ENCODE measurements around the gene RPL13A. TPM values are rescaled to one million over a fixed set of nuclear protein-coding genes. Genes with fewer than 3 reads are reported as not detected.

RPL13A gene
- total and polyA plus RNA-seq, 2 of the 13 experiments (the other 11 are each of a cell fraction or from before 2014, with no cell fraction given): 2,601 to 3,407 TPM

DNA sequence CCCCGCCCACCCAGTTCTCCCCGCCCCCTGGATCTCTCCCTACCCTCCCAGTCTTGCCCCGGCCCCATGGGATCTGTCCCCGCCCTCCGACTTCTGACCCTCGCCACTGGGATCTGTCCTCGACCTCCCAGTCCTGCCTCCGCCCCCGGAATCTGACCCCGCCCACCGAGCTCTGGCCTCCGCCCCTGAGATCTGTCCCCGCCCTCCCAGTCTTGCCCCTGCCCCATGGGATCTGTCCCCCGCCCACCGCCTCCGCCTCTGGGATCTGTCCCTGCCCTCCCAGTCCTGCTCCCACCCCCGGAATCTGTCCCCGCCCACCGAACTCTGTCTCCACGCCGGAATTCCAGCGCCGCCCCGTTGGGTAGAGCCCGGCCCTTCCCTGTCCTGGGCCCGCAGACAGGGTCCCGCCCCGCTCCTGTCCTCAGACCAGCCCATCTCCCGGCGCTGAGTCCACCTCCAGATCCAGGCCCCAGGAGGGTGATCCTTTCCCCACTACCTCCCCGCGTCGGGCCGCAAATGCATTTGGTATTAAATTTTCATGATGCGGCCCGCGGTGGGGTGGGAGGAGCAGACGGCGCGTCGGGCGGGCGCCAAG, 44.5 kb upstream of the RPL13A start (continued):
- TF ChIP-seq ZNF337 (CRISPR knock-in tag; IDR thresholded peaks at IDR 0.05; ENCODE audit: borderline replicate concordance, low read depth) (no peak), SPEN (CRISPR knock-in tag; IDR thresholded peaks at IDR 0.05; ENCODE audit: low read depth) (peak; percentile 21; the same call in 1 of the 2 replicates), ZNF572 (CRISPR knock-in tag; IDR thresholded peaks at IDR 0.05) (no peak), ZNF816 (CRISPR knock-in tag; IDR thresholded peaks at IDR 0.05; ENCODE audit: borderline replicate concordance) (no peak), ZNF446 (CRISPR knock-in tag; IDR thresholded peaks at IDR 0.05) (peak; percentile 96), ZSCAN29 (CRISPR knock-in tag; conservative IDR thresholded peaks at IDR 0.05) (no peak), CEBPZ (IDR thresholded peaks at IDR 0.05; ENCODE audit: low read length) (no peak), ZNF20 (CRISPR knock-in tag; IDR thresholded peaks at IDR 0.05) (no peak), CCDC6 (CRISPR knock-in tag; IDR thresholded peaks at IDR 0.05) (no peak), POLR2AphosphoS5 (IDR thresholded peaks at IDR 0.05; ENCODE audit: low read depth, low read length) (peak; percentile 52; the same call in 1 of the 2 replicates), ZSCAN20 (CRISPR knock-in tag; IDR thresholded peaks at IDR 0.05; ENCODE audit: borderline replicate concordance) (no peak), ZFP37 (CRISPR knock-in tag; IDR thresholded peaks at IDR 0.05; ENCODE audit: borderline replicate concordance) (no peak), CHD2 (IDR thresholded peaks at IDR 0.05; ENCODE audit: low read depth, low read length) (no peak), ZFP62 (CRISPR knock-in tag; IDR thresholded peaks at IDR 0.05) (no peak), ZNF773 (CRISPR knock-in tag; IDR thresholded peaks at IDR 0.05; ENCODE audit: borderline replicate concordance) (no peak), NR2F6 (IDR thresholded peaks at IDR 0.05) (no peak), NR2F6 (CRISPR knock-in tag; IDR thresholded peaks at IDR 0.05) (no peak), TBX2 (CRISPR knock-in tag; IDR thresholded peaks at IDR 0.05; ENCODE audit: borderline replicate concordance) (no peak), MXI1 (IDR thresholded peaks at IDR 0.05; ENCODE audit: borderline replicate concordance, low read depth, low read length) (no peak), NCOA1 (CRISPR knock-in tag; IDR thresholded peaks at IDR 0.05) (no peak), ZNF598 (CRISPR knock-in tag; IDR thresholded peaks at IDR 0.05; ENCODE audit: borderline replicate concordance) (no peak), ZNF703 (CRISPR knock-in tag; IDR thresholded peaks at IDR 0.05; ENCODE audit: borderline replicate concordance) (no peak), MAFK (conservative IDR thresholded peaks at IDR 0.05 in 1 of 2, IDR thresholded peaks at IDR 0.05 in 1 of 2; ENCODE audit: low read length in 2 of 2) (no peak), ERF (CRISPR knock-in tag; IDR thresholded peaks at IDR 0.05) (no peak), ZNF776 (CRISPR knock-in tag; IDR thresholded peaks at IDR 0.05) (no peak)
- TF ChIP-seq, protein P1, sequence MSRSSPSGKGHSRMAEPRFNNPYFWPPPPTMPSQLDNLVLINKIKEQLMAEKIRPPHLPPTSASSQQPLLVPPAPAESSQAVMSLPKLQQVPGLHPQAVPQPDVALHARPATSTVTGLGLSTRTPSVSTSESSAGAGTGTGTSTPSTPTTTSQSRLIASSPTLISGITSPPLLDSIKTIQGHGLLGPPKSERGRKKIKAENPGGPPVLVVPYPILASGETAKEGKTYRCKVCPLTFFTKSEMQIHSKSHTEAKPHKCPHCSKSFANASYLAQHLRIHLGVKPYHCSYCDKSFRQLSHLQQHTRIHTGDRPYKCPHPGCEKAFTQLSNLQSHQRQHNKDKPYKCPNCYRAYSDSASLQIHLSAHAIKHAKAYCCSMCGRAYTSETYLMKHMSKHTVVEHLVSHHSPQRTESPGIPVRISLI (CRISPR knock-in tag; IDR thresholded peaks at IDR 0.05; ENCODE audit: borderline replicate concordance): no peak
- TF ChIP-seq, protein P2, sequence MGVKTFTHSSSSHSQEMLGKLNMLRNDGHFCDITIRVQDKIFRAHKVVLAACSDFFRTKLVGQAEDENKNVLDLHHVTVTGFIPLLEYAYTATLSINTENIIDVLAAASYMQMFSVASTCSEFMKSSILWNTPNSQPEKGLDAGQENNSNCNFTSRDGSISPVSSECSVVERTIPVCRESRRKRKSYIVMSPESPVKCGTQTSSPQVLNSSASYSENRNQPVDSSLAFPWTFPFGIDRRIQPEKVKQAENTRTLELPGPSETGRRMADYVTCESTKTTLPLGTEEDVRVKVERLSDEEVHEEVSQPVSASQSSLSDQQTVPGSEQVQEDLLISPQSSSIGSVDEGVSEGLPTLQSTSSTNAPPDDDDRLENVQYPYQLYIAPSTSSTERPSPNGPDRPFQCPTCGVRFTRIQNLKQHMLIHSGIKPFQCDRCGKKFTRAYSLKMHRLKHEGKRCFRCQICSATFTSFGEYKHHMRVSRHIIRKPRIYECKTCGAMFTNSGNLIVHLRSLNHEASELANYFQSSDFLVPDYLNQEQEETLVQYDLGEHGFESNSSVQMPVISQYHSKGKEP (CRISPR knock-in tag; IDR thresholded peaks at IDR 0.05): no peak

Measured in HepG2 (cell line).